B cell (primary cell): ENCODE measurements around the gene ARHGAP15.

Source experiments
- CTCF ChIP-seq: fragments of 200-600 bp; IDR thresholded peaks from one replicate; pipeline ENCODE4 v1.8.0; 2022; ENCODE audit warnings: antibody characterized with exemption, mild to moderate bottlenecking
- EZH2 ChIP-seq: IDR thresholded peaks from 2 replicates; pipeline ENCODE4 v1.6.1; 2012; ENCODE audit warnings: borderline replicate concordance, low read depth, mild to moderate bottlenecking, moderate library complexity, low read length; ENCODE audit not compliant: insufficient read depth, poor library complexity, severe bottlenecking

GRCh38 chr2:143384111-143384510 is 254.9 kb downstream of the ARHGAP15 start:
- no peak for TF ChIP-seq CTCF
- TF ChIP-seq EZH2 = no peak
